ENCODE results near the gene MYO1B.

Gene MYO1B

GRCh38 chr2:191257934-191258333 lies 12.7 kb downstream of the MYO1B start:
- TF ChIP-seq SIN3A (IDR thresholded peaks at IDR 0.05; ENCODE audit: borderline replicate concordance, insufficient read depth, low read length) (no peak), TAF1 (IDR thresholded peaks at IDR 0.05; ENCODE audit: borderline replicate concordance, insufficient read depth, low read length) (no peak), REST (IDR thresholded peaks at IDR 0.05; ENCODE audit: insufficient read depth in 1 of 2, low read depth in 2 of 2, low read length in 2 of 2) (no peak), FOXP2 (optimal IDR thresholded peaks at IDR 0.05; ENCODE audit: borderline replicate concordance, extremely low read depth, extremely low read length, insufficient read depth) (no peak), POLR2AphosphoS5 (IDR thresholded peaks at IDR 0.05; ENCODE audit: low read depth, low read length) (no peak)

- TF ChIP-seq TAF1 (IDR thresholded peaks at IDR 0.05; ENCODE audit: borderline replicate concordance, insufficient read depth, low read length) = no peak
- no peak for TF ChIP-seq SIN3A (IDR thresholded peaks at IDR 0.05; ENCODE audit: borderline replicate concordance, insufficient read depth, low read length)
- TF ChIP-seq REST (IDR thresholded peaks at IDR 0.05; ENCODE audit: insufficient read depth in 1 of 2, low read depth in 2 of 2, low read length in 2 of 2) = no peak
- no peak for TF ChIP-seq POLR2AphosphoS5 (IDR thresholded peaks at IDR 0.05; ENCODE audit: low read depth, low read length)
- no peak for TF ChIP-seq FOXP2 (optimal IDR thresholded peaks at IDR 0.05; ENCODE audit: borderline replicate concordance, extremely low read depth, extremely low read length, insufficient read depth)
Measured at GRCh38 chr2:191258996-191259395, 13.8 kb downstream of the MYO1B start.

- TF ChIP-seq REST (IDR thresholded peaks at IDR 0.05; ENCODE audit: insufficient read depth in 1 of 2, low read depth in 2 of 2, low read length in 2 of 2) (no peak), FOXP2 (optimal IDR thresholded peaks at IDR 0.05; ENCODE audit: borderline replicate concordance, extremely low read depth, extremely low read length, insufficient read depth) (no peak), TAF1 (IDR thresholded peaks at IDR 0.05; ENCODE audit: borderline replicate concordance, insufficient read depth, low read length) (no peak), SIN3A (IDR thresholded peaks at IDR 0.05; ENCODE audit: borderline replicate concordance, insufficient read depth, low read length) (no peak), POLR2AphosphoS5 (IDR thresholded peaks at IDR 0.05; ENCODE audit: low read depth, low read length) (no peak)
Measured at GRCh38 chr2:191262436-191262835, 17.2 kb downstream of the MYO1B start.

GRCh38 chr2:191263050-191263449 lies 17.8 kb downstream of the MYO1B start:
- no peak for TF ChIP-seq TAF1 (IDR thresholded peaks at IDR 0.05; ENCODE audit: borderline replicate concordance, insufficient read depth, low read length)
- no peak for TF ChIP-seq REST (IDR thresholded peaks at IDR 0.05; ENCODE audit: insufficient read depth in 1 of 2, low read depth in 2 of 2, low read length in 2 of 2)
- no peak for TF ChIP-seq POLR2AphosphoS5 (IDR thresholded peaks at IDR 0.05; ENCODE audit: low read depth, low read length)

- TF ChIP-seq TAF1 (IDR thresholded peaks at IDR 0.05; ENCODE audit: borderline replicate concordance, insufficient read depth, low read length) (no peak), SIN3A (IDR thresholded peaks at IDR 0.05; ENCODE audit: borderline replicate concordance, insufficient read depth, low read length) (no peak), FOXP2 (optimal IDR thresholded peaks at IDR 0.05; ENCODE audit: borderline replicate concordance, extremely low read depth, extremely low read length, insufficient read depth) (no peak), POLR2AphosphoS5 (IDR thresholded peaks at IDR 0.05; ENCODE audit: low read depth, low read length) (no peak), REST (IDR thresholded peaks at IDR 0.05; ENCODE audit: insufficient read depth in 1 of 2, low read depth in 2 of 2, low read length in 2 of 2) (no peak)
Measured at GRCh38 chr2:191264647-191265081, 19.5 kb downstream of the MYO1B start.
